ENCODE results near the gene FTSJ3.
"Not testable (repeated sequence)": the region's sequence is repeated elsewhere in the genome, so short reads cannot be mapped to it uniquely, and the experiment has no call there.

DNA sequence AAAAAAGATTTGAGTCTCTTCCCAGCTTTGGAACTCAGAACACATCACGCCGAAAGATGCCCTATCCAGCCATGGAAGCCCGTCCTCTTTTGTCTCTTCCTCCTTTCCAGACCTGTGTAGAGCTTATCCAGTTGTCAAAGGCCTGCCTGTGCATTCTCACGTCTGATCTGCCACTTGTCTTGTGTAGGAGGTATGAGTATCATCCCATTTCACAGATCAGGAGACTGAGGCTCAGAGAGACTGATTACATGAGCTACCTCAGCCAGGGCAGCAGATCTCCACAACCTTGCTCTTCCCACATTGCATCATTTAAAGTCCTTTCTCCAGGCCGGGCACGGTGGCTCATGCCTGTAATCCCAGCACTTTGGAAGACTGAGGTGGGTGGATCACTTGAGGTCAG lies 47.2 kb upstream of the FTSJ3 start:
- TF ChIP-seq, protein P1, sequence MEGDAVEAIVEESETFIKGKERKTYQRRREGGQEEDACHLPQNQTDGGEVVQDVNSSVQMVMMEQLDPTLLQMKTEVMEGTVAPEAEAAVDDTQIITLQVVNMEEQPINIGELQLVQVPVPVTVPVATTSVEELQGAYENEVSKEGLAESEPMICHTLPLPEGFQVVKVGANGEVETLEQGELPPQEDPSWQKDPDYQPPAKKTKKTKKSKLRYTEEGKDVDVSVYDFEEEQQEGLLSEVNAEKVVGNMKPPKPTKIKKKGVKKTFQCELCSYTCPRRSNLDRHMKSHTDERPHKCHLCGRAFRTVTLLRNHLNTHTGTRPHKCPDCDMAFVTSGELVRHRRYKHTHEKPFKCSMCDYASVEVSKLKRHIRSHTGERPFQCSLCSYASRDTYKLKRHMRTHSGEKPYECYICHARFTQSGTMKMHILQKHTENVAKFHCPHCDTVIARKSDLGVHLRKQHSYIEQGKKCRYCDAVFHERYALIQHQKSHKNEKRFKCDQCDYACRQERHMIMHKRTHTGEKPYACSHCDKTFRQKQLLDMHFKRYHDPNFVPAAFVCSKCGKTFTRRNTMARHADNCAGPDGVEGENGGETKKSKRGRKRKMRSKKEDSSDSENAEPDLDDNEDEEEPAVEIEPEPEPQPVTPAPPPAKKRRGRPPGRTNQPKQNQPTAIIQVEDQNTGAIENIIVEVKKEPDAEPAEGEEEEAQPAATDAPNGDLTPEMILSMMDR (IDR thresholded peaks at IDR 0.05), result not testable (repeated sequence)
- not testable (repeated sequence) for TF ChIP-seq POLR2A, POLR2AphosphoS5 (IDR thresholded peaks at IDR 0.05)

Measured in sigmoid colon (tissue), 4 donors.